A549 (cell line): ENCODE data around the gene BMAL1. TPM values are rescaled to one million over a fixed set of nuclear protein-coding genes. Genes with fewer than 3 reads are reported as not detected.

Experiments used
- ATAC-seq, 2 experiments: fragments of 200-7000 bp in 1 of 2; fragments of >200 bp in 1 of 2; cut with Nextera tagmentation in 1 of 2; cut with Tn5 transposase in 1 of 2; 3 replicates each; pipeline versions ENCODE4 v1.8.0 to v1.9.1; 2018 to 2020; ENCODE audit warnings: mild to moderate bottlenecking in 1 of 2, moderate library complexity in 1 of 2
- CTCF ChIA-PET: fragments of 300-600 bp; sonication (Branson Sonifier 250); formaldehyde crosslinking; extraction: SDS; loops from one replicate; lab custom pipeline; 2021; ENCODE audit warnings: antibody characterized with exemption, inconsistent platforms; lab: Yijun Ruan, JAX
- POLR2A ChIA-PET: fragments of 350-600 bp; formaldehyde crosslinking; extraction: SDS; loops from one replicate; lab custom pipeline; 2021; ENCODE audit warnings: antibody characterized with exemption, inconsistent platforms; lab: Yijun Ruan, JAX
- DNase-seq, 2 experiments: peaks; one replicate each; pipeline versions ENCODE4 v3.0.0 to v3.0.0-alpha.2; 2011 to 2016; ENCODE audit warnings: low read depth in 1 of 2, low spot score in 1 of 2
- FAIRE-seq: peaks from 2 replicates; lab custom pipeline; 2011; peaks lifted over from hg19 to GRCh38; lab: Jason Lieb, UNC
- H3K27ac ChIP-seq, 2 experiments: fragments of >200 bp; sonication (Bioruptor Twin); formaldehyde crosslinking; 3 replicates each; pipeline ENCODE4 v1.5.1; 2016 to 2017
- H3K4me1 ChIP-seq: fragments of >200 bp; sonication (Bioruptor Twin); formaldehyde crosslinking; 3 replicates; pipeline ENCODE4 v1.6.1; 2016
- H3K4me2 ChIP-seq: fragments of >200 bp; sonication (Bioruptor Twin); formaldehyde crosslinking; 3 replicates; pipeline ENCODE4 v1.6.1; 2016
- H3K4me3 ChIP-seq: fragments of >200 bp; sonication (Bioruptor Twin); formaldehyde crosslinking; 3 replicates; pipeline ENCODE4 v1.5.1; 2016
- H3K9me3 ChIP-seq: fragments of >200 bp; sonication (Bioruptor Twin); formaldehyde crosslinking; 3 replicates; pipeline ENCODE4 v1.6.1; 2016
- BHLHE40 ChIP-seq: IDR thresholded peaks from 2 replicates; pipeline ENCODE4 v1.6.1; 2012; ENCODE audit warnings: low read depth, low read length, inconsistent platforms
- CBX2 ChIP-seq: fragments of 200-600 bp; sonication (generic); IDR thresholded peaks from 2 replicates; pipeline ENCODE4 v1.6.1; 2016; ENCODE audit warnings: low read depth, mild to moderate bottlenecking, borderline replicate concordance
- CHD2 ChIP-seq: fragments of 150-350 bp; IDR thresholded peaks from 2 replicates; pipeline ENCODE4 v1.6.1; 2014; ENCODE audit warnings: low read length; ENCODE audit not compliant: partially characterized antibody
- EHF ChIP-seq: fragments of 250-450 bp; sonication (Bioruptor Pico); IDR thresholded peaks from 2 replicates; pipeline ENCODE4 v1.5.0; 2020; ENCODE audit warnings: mild to moderate bottlenecking
- EHMT2 ChIP-seq: fragments of 200-600 bp; sonication (generic); IDR thresholded peaks from 2 replicates; pipeline ENCODE4 v1.6.1; 2016; ENCODE audit warnings: antibody characterized with exemption, low read depth, mild to moderate bottlenecking, moderate library complexity
- EP300 ChIP-seq, 2 experiments: fragments of >200 bp; sonication (Bioruptor Twin); formaldehyde crosslinking; IDR thresholded peaks; 2 replicates in 1 of 2; 3 replicates in 1 of 2; pipeline ENCODE4 v1.6.1; 2016 to 2017
- ESRRA ChIP-seq: fragments of 150-350 bp; IDR thresholded peaks from 2 replicates; pipeline ENCODE4 v1.6.1; 2014; ENCODE audit warnings: mild to moderate bottlenecking, low read length, borderline replicate concordance
- FOSL2 ChIP-seq, 2 experiments: fragments of 450-650 bp in 1 of 2; fragments of >200 bp in 1 of 2; sonication (Bioruptor Twin) in 1 of 2; formaldehyde crosslinking; IDR thresholded peaks; 2 replicates each; pipeline versions ENCODE4 v1.5.0 to v1.6.1; 2016 to 2020; ENCODE audit warnings: mild to moderate bottlenecking in 1 of 2, moderate library complexity in 1 of 2
- FOXS1 ChIP-seq: fragments of 250-450 bp; sonication (Bioruptor Pico); IDR thresholded peaks from 2 replicates; pipeline ENCODE4 v1.5.0; 2020; ENCODE audit warnings: mild to moderate bottlenecking, moderate library complexity
- HOXB5 ChIP-seq: fragments of 250-450 bp; sonication (Bioruptor Pico); IDR thresholded peaks from 2 replicates; pipeline ENCODE4 v1.5.0; 2020; ENCODE audit warnings: mild to moderate bottlenecking, moderate library complexity
- KDM1A ChIP-seq: fragments of 200-600 bp; sonication (generic); IDR thresholded peaks from 2 replicates; pipeline ENCODE4 v1.6.1; 2016; ENCODE audit warnings: low read depth, mild to moderate bottlenecking
- MAFK ChIP-seq: fragments of 450-650 bp; IDR thresholded peaks from 2 replicates; pipeline ENCODE4 v1.6.1; 2014; ENCODE audit not compliant: partially characterized antibody
- MAZ ChIP-seq: fragments of 150-350 bp; IDR thresholded peaks from 2 replicates; pipeline ENCODE4 v1.6.1; 2014; ENCODE audit warnings: antibody characterized with exemption, low read depth, low read length, borderline replicate concordance
- NFE2L2 ChIP-seq: fragments of 150-350 bp; conservative IDR thresholded peaks from 2 replicates; pipeline ENCODE4 v1.6.1; 2014; ENCODE audit warnings: low read length
- NPAS2 ChIP-seq: fragments of 250-450 bp; sonication (Bioruptor Pico); IDR thresholded peaks from 2 replicates; pipeline ENCODE4 v1.8.0; 2022; ENCODE audit warnings: mild to moderate bottlenecking, moderate library complexity, borderline replicate concordance
- NR3C1 ChIP-seq: fragments of >200 bp; sonication (Bioruptor Twin); formaldehyde crosslinking; IDR thresholded peaks from 3 replicates; pipeline ENCODE4 v1.6.1; 2017
- PBX3 ChIP-seq: IDR thresholded peaks from 2 replicates; pipeline ENCODE4 v1.6.1; 2012
- REST ChIP-seq: fragments of 200-600 bp; sonication (generic); IDR thresholded peaks from 2 replicates; pipeline ENCODE4 v1.6.1; 2016; ENCODE audit warnings: antibody characterized with exemption, mild to moderate bottlenecking, moderate library complexity
- SMC3 ChIP-seq: fragments of >200 bp; sonication (Bioruptor Twin); formaldehyde crosslinking; IDR thresholded peaks from 3 replicates; pipeline ENCODE4 v1.6.1; 2018; ENCODE audit warnings: inconsistent platforms
- TP53 ChIP-seq: fragments of 250-450 bp; sonication (Bioruptor Pico); IDR thresholded peaks from 2 replicates; pipeline ENCODE4 v1.5.0; 2021; ENCODE audit warnings: mild to moderate bottlenecking, moderate library complexity
- USF2 ChIP-seq: fragments of 450-650 bp; IDR thresholded peaks from 2 replicates; pipeline ENCODE4 v1.6.1; 2014; ENCODE audit warnings: antibody characterized with exemption
- ZNF302 ChIP-seq: fragments of 250-450 bp; sonication (Bioruptor Pico); IDR thresholded peaks from 2 replicates; pipeline ENCODE4 v1.9.0; 2021; ENCODE audit warnings: inconsistent platforms, mild to moderate bottlenecking, moderate library complexity
- WGBS: methylation state at CpG from one replicate; pipeline ENCODE4 v1.1.6; 2017; ENCODE audit errors: missing lambda C conversion rate; 5-methylcytosine and 5-hydroxymethylcytosine counted together
- polyA plus RNA-seq, 4 experiments: library from polyadenylated mRNA; depleted of rRNA in 3 of 4; stranded (reverse); fragments of >200 nt; fragmentation: RNase III in 1 of 4; extraction: RNeasy Plus Mini Kit Qiagen cat#74134 plus additional on column Dnase treatment in 1 of 4; gene quantifications; 2 replicates in 3 of 4; 3 replicates in 1 of 4; pipeline ENCODE4 v1.2.3, GENCODE V29; 2011 to 2017

BMAL1 gene
- polyA plus RNA-seq, 2 of the 4 experiments (the other 2 are of a cell fraction): 28.6 to 29.2 TPM

- no peak for TF ChIP-seq EHF (CRISPR knock-in tag)
- TF ChIP-seq MAZ: no peak
- no peak for TF ChIP-seq NFE2L2
- no peak for TF ChIP-seq FOXS1
- TF ChIP-seq, all 56 proteins: peak for 0
Measured at GRCh38 chr11:13304655-13305335, 27.2 kb downstream of the BMAL1 start (continued).

- POLR2A ChIA-PET: no interaction called here
- FAIRE-seq (no peak), ATAC-seq (no peak)
- Histone ChIP-seq H3K4me1 (no peaks in the 10 kb centered on the region), H3K4me2 (no peak overlapping the region), H3K4me3 (no peak overlapping the region)
- WGBS: 94% methylated on average over 2 of the region's 2 CpGs
- TF ChIP-seq BHLHE40 (no peak), NPAS2 (CRISPR knock-in tag) (no peak), ZNF302 (CRISPR knock-in tag) (no peak), CHD2 (no peak), REST (no peak), PBX3 (no peak), EP300 (IDR thresholded peaks at IDR 0.05) (no peak), MAFK (no peak)
- TF ChIP-seq, all 56 proteins: peak for 0
- CTCF ChIA-PET: interaction anchor here (1.4 to 3.4 kb wide), 2 partner anchors 10 to 36 kb away, joined by 3 to 19 read pairs; no protein-coding TSS in a partner anchor
- no peak for DNase-seq
- no peaks in the 10 kb centered on the region for H3K9me3 ChIP-seq
- no peak overlapping the region for H3K27ac ChIP-seq
Measured at GRCh38 chr11:13308704-13309103, 31.1 kb downstream of the BMAL1 start.

- ATAC-seq: no peak
- Histone ChIP-seq H3K4me1 (no peaks in the 10 kb centered on the region), H3K27ac (no peak overlapping the region)
Measured at GRCh38 chr11:13309156-13309555, 31.6 kb downstream of the BMAL1 start.

More at GRCh38 chr11:13309156-13309555, 31.6 kb downstream of the BMAL1 start:
- POLR2A ChIA-PET: no interaction called here
- H3K9me3 ChIP-seq: no peaks in the 10 kb centered on the region
- no peak overlapping the region for H3K4me3 ChIP-seq
- 94% methylated on average over 4 of the region's 4 CpGs for WGBS
- CTCF ChIA-PET: interaction anchor here (0.9 to 3.4 kb wide), 3 partner anchors 10 to 35 kb away, joined by 5 to 19 read pairs (median 8); no protein-coding TSS in a partner anchor
- DNase-seq: no peak
- no peak for FAIRE-seq
- no peak overlapping the region for H3K4me2 ChIP-seq
- TF ChIP-seq NR3C1 (no peak), FOXS1 (no peak), HOXB5 (CRISPR knock-in tag) (no peak), SMC3 (no peak), FOSL2 (IDR thresholded peaks at IDR 0.05) (no peak), FOSL2 (CRISPR knock-in tag; IDR thresholded peaks at IDR 0.05) (no peak), EP300 (IDR thresholded peaks at IDR 0.05) (no peak), USF2 (no peak), ESRRA (no peak), KDM1A (no peak), CBX2 (no peak), REST (no peak), EHMT2 (no peak), CHD2 (no peak), TP53 (CRISPR knock-in tag) (no peak)
